Ishikawa (cell line): ENCODE data around the gene PPFIA4.
A peak's percentile ranks its signal among the peaks of the same experiment; 100 is the strongest.

Experiments used
- CEBPB ChIP-seq: IDR thresholded peaks from 2 replicates; pipeline ENCODE4 v1.6.1; 2012
- CREB1 ChIP-seq: IDR thresholded peaks from 2 replicates; pipeline ENCODE4 v1.6.1; 2012; ENCODE audit warnings: low read depth
- EP300 ChIP-seq: IDR thresholded peaks from 2 replicates; pipeline ENCODE4 v1.6.1; 2012; ENCODE audit warnings: borderline replicate concordance
- FOXM1 ChIP-seq: IDR thresholded peaks from 2 replicates; pipeline ENCODE4 v1.6.1; 2012; ENCODE audit warnings: low read depth, borderline replicate concordance
- MAX ChIP-seq: IDR thresholded peaks from 2 replicates; pipeline ENCODE4 v1.6.1; 2012
- RAD21 ChIP-seq: IDR thresholded peaks from 2 replicates; pipeline ENCODE4 v1.6.1; 2012; ENCODE audit warnings: low read depth
- REST ChIP-seq: IDR thresholded peaks from 2 replicates; pipeline ENCODE4 v1.6.1; 2012; ENCODE audit warnings: low read depth, mild to moderate bottlenecking
- TAF1 ChIP-seq: IDR thresholded peaks from 2 replicates; pipeline ENCODE4 v1.6.1; 2012; ENCODE audit warnings: low read depth, mild to moderate bottlenecking
- TEAD4 ChIP-seq: IDR thresholded peaks from 2 replicates; pipeline ENCODE4 v1.6.1; 2012
- USF1 ChIP-seq: IDR thresholded peaks from 2 replicates; pipeline ENCODE4 v1.6.1; 2012
- YY1 ChIP-seq: IDR thresholded peaks from 2 replicates; pipeline ENCODE4 v1.6.1; 2012; ENCODE audit warnings: low read depth
- ZBTB7A ChIP-seq: IDR thresholded peaks from 2 replicates; pipeline ENCODE4 v1.6.1; 2012; ENCODE audit warnings: low read depth

- TF ChIP-seq CEBPB (no peak), TEAD4 (no peak), CREB1 (no peak), EP300 (no peak), FOXM1 (no peak), ZBTB7A (no peak), RAD21 (peak; percentile 9; the same call in 1 of the 2 replicates), REST (no peak), TAF1 (peak; percentile 55; the same call in 1 of the 2 replicates), USF1 (peak; percentile 97), YY1 (peak; percentile 95), MAX (peak; percentile 99)
Measured at GRCh38 chr1:203026031-203026665, at the start of gene PPFIA4.
